ENCODE results near the gene POLR2E.

- TF ChIP-seq EZH2 (IDR thresholded peaks at IDR 0.05; ENCODE audit: low read length) (no peak), CTCF (optimal IDR thresholded peaks at IDR 0.05 in 1 of 3, IDR thresholded peaks at IDR 0.05 in 1 of 3, conservative IDR thresholded peaks at IDR 0.05 in 1 of 3; ENCODE audit: extremely low read depth in 1 of 3, insufficient read depth in 2 of 3, low read length in 3 of 3) (no peak)
These were observed 3.5 kb downstream of the POLR2E start for GRCh38 chr19:1091544-1092175.
